Measurements from ENCODE around the gene RNF175. TPM values are rescaled to one million over a fixed set of nuclear protein-coding genes. Genes with fewer than 3 reads are reported as not detected.
A peak's percentile ranks its signal among the peaks of the same experiment; 100 is the strongest.

Gene RNF175
- total RNA-seq, 1 donor from 2014 or later: not detected

DNA sequence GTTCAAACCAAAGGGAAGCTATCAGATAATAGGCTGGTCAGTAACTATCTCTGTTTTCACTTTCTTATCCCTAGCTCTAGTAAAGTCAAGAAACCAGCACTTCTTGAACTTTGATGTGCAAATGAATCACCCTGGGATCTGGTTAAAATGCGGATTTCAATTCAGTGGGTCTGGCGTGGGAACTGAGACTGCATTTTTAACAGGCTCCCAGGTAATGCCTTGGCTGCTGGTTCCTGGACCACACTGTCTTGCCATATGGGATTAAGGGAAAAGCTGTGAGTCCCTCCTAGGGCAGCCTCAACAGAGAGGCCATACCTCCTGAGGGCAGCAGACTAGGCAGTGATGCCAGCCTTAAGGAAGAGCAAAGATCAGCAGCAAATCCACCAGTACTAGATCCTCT lies 1.7 kb downstream of the RNF175 start:
- Mint-ChIP-seq H3K27ac (no peak overlapping the region), H3K4me1 (ENCODE audit: low read depth) (no peaks in the 10 kb centered on the region), H3K4me3 (no peak overlapping the region), H3K36me3 (ENCODE audit: low read depth) (peaks cover 2% of the 10 kb centered on the region), H3K9me3 (no peaks in the 10 kb centered on the region), H3K27me3 (ENCODE audit: insufficient read depth) (peaks cover 50% of the 10 kb centered on the region)
- no peak for DNase-seq (ENCODE audit: low spot score)
- intact Hi-C loops (cut with micrococcal nuclease): no loop called here

DNA sequence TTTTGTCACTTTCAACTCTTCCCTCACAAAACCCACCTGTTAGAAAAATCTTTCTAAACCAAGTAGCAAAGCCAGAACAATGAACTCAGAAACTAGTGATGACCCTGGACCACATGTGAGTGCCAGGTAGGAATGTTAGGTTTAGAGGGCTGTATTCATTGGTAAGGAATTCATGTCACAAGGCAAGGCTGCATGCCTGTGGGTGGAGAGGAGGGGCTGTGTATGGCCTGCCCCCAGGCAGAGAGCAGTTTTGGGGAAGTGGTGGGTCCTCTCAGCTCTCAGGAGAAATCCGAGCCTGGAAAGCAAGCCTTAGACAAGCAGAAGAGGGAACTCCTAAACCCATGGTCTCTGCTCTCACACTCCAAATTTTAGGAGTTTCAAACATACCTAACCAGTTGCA lies 2.4 kb downstream of the RNF175 start:
- DNase-seq (ENCODE audit: low spot score): no peak
- Mint-ChIP-seq H3K36me3 (ENCODE audit: low read depth) (peaks cover 2% of the 10 kb centered on the region), H3K4me1 (ENCODE audit: low read depth) (no peaks in the 10 kb centered on the region), H3K27me3 (ENCODE audit: insufficient read depth) (peaks cover 48% of the 10 kb centered on the region), H3K27ac (no peak overlapping the region), H3K4me3 (no peak overlapping the region), H3K9me3 (no peaks in the 10 kb centered on the region)
- intact Hi-C loops (cut with micrococcal nuclease): no loop called here

DNA sequence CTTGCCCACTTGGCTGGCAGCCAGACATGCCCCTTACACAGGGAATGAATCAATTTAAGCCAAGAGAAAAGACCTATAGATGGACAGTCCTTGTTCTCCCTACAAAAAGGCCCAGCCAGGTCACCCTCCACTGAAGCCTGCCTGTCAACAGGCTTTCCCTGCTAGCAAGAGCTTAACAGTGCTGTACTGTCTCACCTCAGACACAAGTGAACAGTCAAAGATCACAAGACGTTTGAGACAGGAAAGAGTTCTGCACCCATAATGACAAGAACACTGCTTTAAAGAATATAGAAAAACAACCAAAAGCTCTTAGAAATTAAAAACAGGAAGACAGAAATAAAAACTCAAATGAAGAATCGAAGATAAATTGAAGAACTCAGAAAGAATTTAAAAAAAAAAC lies 4.6 kb downstream of the RNF175 start:
- Mint-ChIP-seq H3K27ac (no peak overlapping the region), H3K36me3 (ENCODE audit: low read depth) (peaks cover 2% of the 10 kb centered on the region), H3K4me1 (ENCODE audit: low read depth) (no peaks in the 10 kb centered on the region), H3K4me3 (no peak overlapping the region), H3K9me3 (no peaks in the 10 kb centered on the region), H3K27me3 (ENCODE audit: insufficient read depth) (peaks cover 44% of the 10 kb centered on the region)
- no peak for DNase-seq (ENCODE audit: low spot score)
- intact Hi-C loops (cut with micrococcal nuclease): no loop called here

- Mint-ChIP-seq H3K4me1 (ENCODE audit: low read depth) (no peaks in the 10 kb centered on the region), H3K9me3 (no peaks in the 10 kb centered on the region), H3K4me3 (no peak overlapping the region), H3K27ac (no peak overlapping the region), H3K36me3 (ENCODE audit: low read depth) (no peaks in the 10 kb centered on the region), H3K27me3 (ENCODE audit: insufficient read depth) (peaks cover 31% of the 10 kb centered on the region)
- intact Hi-C loops (cut with micrococcal nuclease): loop anchor here (1.0 to 2.0 kb wide), 7 partner anchors 106 to 667 kb away; no protein-coding TSS in a partner anchor
- peak; percentile 52 for DNase-seq (ENCODE audit: low spot score)
Measured at GRCh38 chr4:153750197-153750817, 9.5 kb downstream of the RNF175 start.

DNA sequence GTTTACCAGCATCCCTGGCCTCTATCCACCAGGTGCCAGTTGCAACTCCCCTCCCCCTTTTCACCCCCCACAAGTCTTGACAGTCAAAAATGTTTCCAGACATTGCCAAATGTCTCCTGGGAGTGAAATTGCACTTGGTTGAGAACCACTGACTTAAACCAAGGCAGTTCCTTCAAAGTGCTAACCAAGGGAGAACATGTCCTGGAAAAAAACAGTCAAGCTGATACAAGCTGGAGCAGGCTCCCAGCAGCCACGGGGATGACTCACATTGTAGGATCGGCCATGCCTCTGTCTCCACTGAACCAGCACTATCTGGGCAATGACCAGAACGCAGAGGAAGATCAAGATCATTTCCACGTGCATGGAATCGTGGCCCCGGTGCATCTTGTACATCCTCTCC lies 11.4 kb downstream of the RNF175 start:
- intact Hi-C loops (cut with micrococcal nuclease): no loop called here
- Mint-ChIP-seq H3K36me3 (ENCODE audit: low read depth) (no peaks in the 10 kb centered on the region), H3K4me1 (ENCODE audit: low read depth) (no peaks in the 10 kb centered on the region), H3K27me3 (ENCODE audit: insufficient read depth) (peaks cover 27% of the 10 kb centered on the region), H3K9me3 (no peaks in the 10 kb centered on the region), H3K4me3 (no peak overlapping the region), H3K27ac (no peak overlapping the region)
- no peak for DNase-seq (ENCODE audit: low spot score)

DNA sequence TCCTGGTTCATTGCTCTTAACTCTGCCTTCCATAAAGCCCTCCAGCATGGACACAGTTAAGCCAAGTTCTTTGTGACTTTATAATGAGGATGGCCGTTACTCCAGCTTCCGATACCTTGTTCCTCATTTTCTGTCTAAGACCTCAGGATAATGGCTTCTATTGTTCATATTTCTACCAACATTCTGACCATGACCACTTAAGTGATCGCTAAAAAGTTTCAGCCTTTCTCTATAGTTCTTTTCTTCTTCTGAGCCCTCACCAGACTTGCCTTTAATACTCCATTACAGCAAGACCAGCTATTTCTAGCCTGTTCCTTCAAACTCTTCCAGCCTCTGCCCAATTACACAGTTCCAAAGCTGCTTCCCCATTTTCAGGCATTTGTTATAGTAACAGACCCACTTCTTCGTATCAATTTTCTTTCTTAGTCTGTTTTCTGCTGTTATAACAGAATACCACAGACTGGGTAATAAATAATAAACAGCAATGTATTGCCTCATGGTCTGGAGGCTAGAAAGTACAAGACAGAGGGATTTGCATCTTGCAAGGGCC lies 12.3 kb downstream of the RNF175 start:
- intact Hi-C loops (cut with micrococcal nuclease): no loop called here
- Mint-ChIP-seq H3K4me1 (ENCODE audit: low read depth) (no peaks in the 10 kb centered on the region), H3K36me3 (ENCODE audit: low read depth) (no peaks in the 10 kb centered on the region), H3K4me3 (no peak overlapping the region), H3K27me3 (ENCODE audit: insufficient read depth) (peaks cover 25% of the 10 kb centered on the region), H3K27ac (no peak overlapping the region), H3K9me3 (no peaks in the 10 kb centered on the region)
- DNase-seq (ENCODE audit: low spot score): no peak

- H3K9me3 Mint-ChIP-seq: peaks cover 7% of the 10 kb centered on the region
- peaks cover 15% of the 10 kb centered on the region for H3K27me3 Mint-ChIP-seq (ENCODE audit: insufficient read depth)
- DNase-seq (ENCODE audit: low spot score): no peak
- H3K4me3 Mint-ChIP-seq: no peak overlapping the region
- no peak overlapping the region for H3K27ac Mint-ChIP-seq
- intact Hi-C loops (cut with micrococcal nuclease): no loop called here
- no peaks in the 10 kb centered on the region for H3K4me1 Mint-ChIP-seq (ENCODE audit: low read depth)
- H3K36me3 Mint-ChIP-seq (ENCODE audit: low read depth): no peaks in the 10 kb centered on the region
Measured at GRCh38 chr4:153745651-153746050, 14.2 kb downstream of the RNF175 start.

- no peak overlapping the region for H3K4me3 Mint-ChIP-seq
- H3K4me1 Mint-ChIP-seq (ENCODE audit: low read depth): no peaks in the 10 kb centered on the region
- peaks cover 10% of the 10 kb centered on the region for H3K9me3 Mint-ChIP-seq
- peaks cover 11% of the 10 kb centered on the region for H3K27me3 Mint-ChIP-seq (ENCODE audit: insufficient read depth)
- H3K36me3 Mint-ChIP-seq (ENCODE audit: low read depth): no peaks in the 10 kb centered on the region
- intact Hi-C loops (cut with micrococcal nuclease): no loop called here
- DNase-seq (ENCODE audit: low spot score): no peak
- H3K27ac Mint-ChIP-seq: no peak overlapping the region
Measured at GRCh38 chr4:153741541-153741940, 18.3 kb downstream of the RNF175 start.

DNA sequence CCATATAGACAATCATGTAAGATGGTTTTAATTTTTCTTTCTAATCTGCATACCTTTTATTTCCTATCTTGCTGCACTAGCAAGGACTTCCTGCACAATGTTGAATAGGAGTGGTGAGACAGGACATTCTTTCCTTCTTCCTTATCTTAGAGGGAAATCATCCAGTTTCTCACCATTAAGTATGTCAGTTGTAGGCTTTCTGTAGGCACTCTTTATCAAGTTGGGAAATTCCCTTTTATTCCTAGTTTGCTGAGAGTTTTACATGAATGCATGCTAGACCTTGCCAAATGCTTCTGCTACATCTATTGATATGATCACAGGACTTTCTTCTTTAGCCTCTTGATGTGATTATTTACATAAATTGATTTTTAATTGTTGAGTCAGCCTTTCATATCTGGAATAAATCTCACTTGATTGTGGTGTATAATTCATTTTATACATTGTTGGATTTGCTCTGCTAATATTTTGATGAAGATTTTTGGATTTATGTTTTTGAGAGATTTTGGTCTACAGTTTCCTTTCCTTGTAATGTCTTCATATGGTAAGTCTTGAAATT lies 23.8 kb downstream of the RNF175 start:
- DNase-seq (ENCODE audit: low spot score): no peak
- Mint-ChIP-seq H3K27ac (no peak overlapping the region), H3K4me3 (no peak overlapping the region), H3K27me3 (ENCODE audit: insufficient read depth) (peaks cover 27% of the 10 kb centered on the region), H3K36me3 (ENCODE audit: low read depth) (no peaks in the 10 kb centered on the region), H3K9me3 (peaks cover 6% of the 10 kb centered on the region), H3K4me1 (ENCODE audit: low read depth) (peaks cover 19% of the 10 kb centered on the region)
- intact Hi-C loops (cut with micrococcal nuclease): no loop called here

DNA sequence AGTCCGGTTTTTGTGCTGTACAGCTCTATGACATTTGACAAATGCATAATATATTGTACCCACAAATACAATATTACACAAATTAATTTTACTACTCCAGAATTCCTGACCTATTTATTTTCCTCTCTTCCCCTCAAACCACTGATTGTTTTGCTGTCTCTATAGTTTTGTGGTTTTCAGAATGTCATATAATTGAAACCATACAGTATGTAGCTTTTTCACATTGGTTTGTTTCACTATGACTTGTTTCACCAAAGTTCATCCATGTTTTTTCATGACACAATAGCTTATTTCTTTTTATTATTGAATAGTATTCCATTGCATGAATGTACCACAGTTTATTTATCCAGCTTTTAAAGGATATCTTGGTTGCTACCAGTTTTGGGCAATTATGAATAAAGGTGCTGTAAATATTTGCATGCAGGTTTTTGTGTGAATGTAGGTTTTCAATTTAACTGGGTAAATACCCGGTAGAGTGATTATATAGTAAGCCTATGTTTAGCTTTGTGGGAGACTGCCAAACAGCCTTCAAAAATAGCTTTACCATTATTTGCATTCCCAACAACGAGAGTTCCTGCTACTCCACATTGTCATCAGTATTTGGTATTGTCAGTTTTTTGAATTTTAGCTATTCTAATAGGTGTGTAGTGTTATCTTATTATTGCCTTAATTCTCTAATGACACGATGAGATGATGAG lies 25.9 kb downstream of the RNF175 start:
- Mint-ChIP-seq H3K4me3 (no peak overlapping the region), H3K4me1 (ENCODE audit: low read depth) (peaks cover 19% of the 10 kb centered on the region), H3K27ac (no peak overlapping the region), H3K27me3 (ENCODE audit: insufficient read depth) (peaks cover 25% of the 10 kb centered on the region), H3K9me3 (no peaks in the 10 kb centered on the region), H3K36me3 (ENCODE audit: low read depth) (no peaks in the 10 kb centered on the region)
- no peak for DNase-seq (ENCODE audit: low spot score)
- intact Hi-C loops (cut with micrococcal nuclease): no loop called here

DNA sequence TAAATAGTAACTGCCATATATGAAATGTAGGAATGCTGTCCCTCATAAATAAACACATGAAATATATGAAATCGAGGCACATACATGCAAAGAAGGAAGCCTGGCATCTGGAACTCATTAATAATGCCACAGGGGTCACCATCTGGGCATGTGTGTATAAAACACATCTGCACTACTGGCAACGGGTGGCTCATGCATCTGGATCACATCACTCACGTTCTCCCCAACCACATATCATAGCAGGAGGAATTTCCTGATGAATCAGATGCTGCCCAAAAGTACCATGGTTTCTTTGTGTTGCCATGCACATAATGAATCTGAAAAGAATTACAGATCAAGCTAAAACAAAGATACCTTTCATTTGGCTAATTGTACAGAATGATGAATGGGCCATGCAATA lies 28.6 kb downstream of the RNF175 start:
- no peak overlapping the region for H3K27ac Mint-ChIP-seq
- no peaks in the 10 kb centered on the region for H3K36me3 Mint-ChIP-seq (ENCODE audit: low read depth)
- intact Hi-C loops (cut with micrococcal nuclease): no loop called here
- H3K4me1 Mint-ChIP-seq (ENCODE audit: low read depth): peaks cover 17% of the 10 kb centered on the region
- H3K4me3 Mint-ChIP-seq: no peak overlapping the region
- no peak for DNase-seq (ENCODE audit: low spot score)
- peaks cover 28% of the 10 kb centered on the region for H3K27me3 Mint-ChIP-seq (ENCODE audit: insufficient read depth)
- no peaks in the 10 kb centered on the region for H3K9me3 Mint-ChIP-seq

GRCh38 chr4:153729895-153730294 lies 29.9 kb downstream of the RNF175 start:
- Mint-ChIP-seq H3K9me3 (no peaks in the 10 kb centered on the region), H3K36me3 (ENCODE audit: low read depth) (no peaks in the 10 kb centered on the region), H3K27ac (no peak overlapping the region), H3K4me3 (no peak overlapping the region), H3K27me3 (ENCODE audit: insufficient read depth) (peaks cover 28% of the 10 kb centered on the region), H3K4me1 (ENCODE audit: low read depth) (peaks cover 7% of the 10 kb centered on the region)
- no peak for DNase-seq (ENCODE audit: low spot score)
- intact Hi-C loops (cut with micrococcal nuclease): no loop called here

GRCh38 chr4:153728660-153729059 lies 31.2 kb downstream of the RNF175 start:
- intact Hi-C loops (cut with micrococcal nuclease): no loop called here
- Mint-ChIP-seq H3K4me3 (no peak overlapping the region), H3K9me3 (no peaks in the 10 kb centered on the region), H3K27ac (no peak overlapping the region), H3K4me1 (ENCODE audit: low read depth) (peaks cover 4% of the 10 kb centered on the region), H3K27me3 (ENCODE audit: insufficient read depth) (peaks cover 37% of the 10 kb centered on the region), H3K36me3 (ENCODE audit: low read depth) (no peaks in the 10 kb centered on the region)
- no peak for DNase-seq (ENCODE audit: low spot score)
